Measurements from ENCODE around the gene ZNF593OS.

Gene ZNF593OS

GRCh38 chr1:26191739-26192138, 20.1 kb upstream of the ZNF593OS start:
- Mint-ChIP-seq H3K27me3 (ENCODE audit: low read depth) (no peaks in the 10 kb centered on the region), H3K36me3 (ENCODE audit: low read depth) (no peaks in the 10 kb centered on the region), H3K27ac (peak overlapping the region; percentile 52), H3K4me3 (peak overlapping the region; percentile 44), H3K9me3 (no peaks in the 10 kb centered on the region), H3K4me1 (ENCODE audit: low read depth) (peaks cover 15% of the 10 kb centered on the region)
- peak; percentile 29 for DNase-seq (ENCODE audit: low spot score)

- Mint-ChIP-seq H3K27ac (peak within 1 kb of the TSS; percentile 52), H3K36me3 (ENCODE audit: low read depth) (no peaks in the 10 kb centered on the region), H3K27me3 (ENCODE audit: low read depth) (no peaks in the 10 kb centered on the region), H3K4me1 (ENCODE audit: low read depth) (peaks cover 15% of the 10 kb centered on the region), H3K4me3 (no peak within 1 kb of the TSS), H3K9me3 (no peaks in the 10 kb centered on the region)
- DNase-seq (ENCODE audit: low spot score): no peak
Measured at GRCh38 chr1:26190373-26190987, 18.8 kb upstream of the ZNF593OS start, which contains the start of gene CATSPER4. TSS of gene CATSPER4 (plus strand) at chr1:26190602. CDS start at chr1:26190628, 26 bp downstream.

GRCh38 chr1:26189751-26190275, 18.2 kb upstream of the ZNF593OS start:
- H3K27me3 Mint-ChIP-seq (ENCODE audit: low read depth): no peaks in the 10 kb centered on the region
- H3K27ac Mint-ChIP-seq: no peak overlapping the region
- H3K4me3 Mint-ChIP-seq: no peak overlapping the region
- no peaks in the 10 kb centered on the region for H3K36me3 Mint-ChIP-seq (ENCODE audit: low read depth)
- H3K4me1 Mint-ChIP-seq (ENCODE audit: low read depth): peaks cover 15% of the 10 kb centered on the region
- H3K9me3 Mint-ChIP-seq: no peaks in the 10 kb centered on the region
- DNase-seq (ENCODE audit: low spot score): no peak

GRCh38 chr1:26189331-26189730, 17.7 kb upstream of the ZNF593OS start:
- Mint-ChIP-seq H3K36me3 (ENCODE audit: low read depth) (no peaks in the 10 kb centered on the region), H3K4me1 (ENCODE audit: low read depth) (peaks cover 15% of the 10 kb centered on the region), H3K9me3 (no peaks in the 10 kb centered on the region), H3K27me3 (ENCODE audit: low read depth) (no peaks in the 10 kb centered on the region), H3K4me3 (no peak overlapping the region), H3K27ac (no peak overlapping the region)
- DNase-seq (ENCODE audit: low spot score): no peak

GRCh38 chr1:26188477-26188876, 16.8 kb upstream of the ZNF593OS start:
- no peaks in the 10 kb centered on the region for H3K27me3 Mint-ChIP-seq (ENCODE audit: low read depth)
- no peaks in the 10 kb centered on the region for H3K36me3 Mint-ChIP-seq (ENCODE audit: low read depth)
- H3K27ac Mint-ChIP-seq: no peak overlapping the region
- no peaks in the 10 kb centered on the region for H3K9me3 Mint-ChIP-seq
- H3K4me3 Mint-ChIP-seq: no peak overlapping the region
- peaks cover 11% of the 10 kb centered on the region for H3K4me1 Mint-ChIP-seq (ENCODE audit: low read depth)
- DNase-seq (ENCODE audit: low spot score): no peak

- H3K36me3 Mint-ChIP-seq (ENCODE audit: low read depth): no peaks in the 10 kb centered on the region
- H3K27ac Mint-ChIP-seq: no peak overlapping the region
- no peaks in the 10 kb centered on the region for H3K27me3 Mint-ChIP-seq (ENCODE audit: low read depth)
- no peaks in the 10 kb centered on the region for H3K9me3 Mint-ChIP-seq
- H3K4me3 Mint-ChIP-seq: no peak overlapping the region
- DNase-seq (ENCODE audit: low spot score): no peak
- peaks cover 10% of the 10 kb centered on the region for H3K4me1 Mint-ChIP-seq (ENCODE audit: low read depth)
Measured at GRCh38 chr1:26187882-26188281, 16.2 kb upstream of the ZNF593OS start.

- Mint-ChIP-seq H3K4me1 (ENCODE audit: low read depth) (no peaks in the 10 kb centered on the region), H3K27ac (no peak overlapping the region), H3K4me3 (no peak overlapping the region), H3K9me3 (no peaks in the 10 kb centered on the region), H3K36me3 (ENCODE audit: low read depth) (no peaks in the 10 kb centered on the region), H3K27me3 (ENCODE audit: low read depth) (no peaks in the 10 kb centered on the region)
- no peak for DNase-seq (ENCODE audit: low spot score)
Measured at GRCh38 chr1:26184883-26185282, 13.3 kb upstream of the ZNF593OS start.

GRCh38 chr1:26184086-26184485, 12.5 kb upstream of the ZNF593OS start:
- H3K27ac Mint-ChIP-seq: no peak overlapping the region

GRCh38 chr1:26182383-26182696, 10.7 kb upstream of the ZNF593OS start:
- DNase-seq (ENCODE audit: low spot score): no peak

More at GRCh38 chr1:26184086-26184485, 12.5 kb upstream of the ZNF593OS start:
- Mint-ChIP-seq H3K36me3 (ENCODE audit: low read depth) (no peaks in the 10 kb centered on the region), H3K9me3 (no peaks in the 10 kb centered on the region), H3K4me1 (ENCODE audit: low read depth) (no peaks in the 10 kb centered on the region), H3K4me3 (no peak overlapping the region), H3K27me3 (ENCODE audit: low read depth) (no peaks in the 10 kb centered on the region)
- DNase-seq (ENCODE audit: low spot score): no peak

GRCh38 chr1:26181586-26182382, 10.2 kb upstream of the ZNF593OS start:
- Mint-ChIP-seq H3K4me3 (no peak overlapping the region), H3K36me3 (ENCODE audit: low read depth) (no peaks in the 10 kb centered on the region), H3K9me3 (no peaks in the 10 kb centered on the region), H3K27ac (no peak overlapping the region), H3K27me3 (ENCODE audit: low read depth) (no peaks in the 10 kb centered on the region), H3K4me1 (ENCODE audit: low read depth) (no peaks in the 10 kb centered on the region)
- no peak for DNase-seq (ENCODE audit: low spot score)

More at GRCh38 chr1:26182383-26182696, 10.7 kb upstream of the ZNF593OS start:
- H3K4me3 Mint-ChIP-seq: no peak overlapping the region
- no peaks in the 10 kb centered on the region for H3K27me3 Mint-ChIP-seq (ENCODE audit: low read depth)
- no peaks in the 10 kb centered on the region for H3K36me3 Mint-ChIP-seq (ENCODE audit: low read depth)
- no peaks in the 10 kb centered on the region for H3K9me3 Mint-ChIP-seq
- no peaks in the 10 kb centered on the region for H3K4me1 Mint-ChIP-seq (ENCODE audit: low read depth)
- no peak overlapping the region for H3K27ac Mint-ChIP-seq

- Mint-ChIP-seq H3K27ac (no peak overlapping the region), H3K4me3 (no peak overlapping the region), H3K4me1 (ENCODE audit: low read depth) (no peaks in the 10 kb centered on the region), H3K9me3 (no peaks in the 10 kb centered on the region), H3K36me3 (ENCODE audit: low read depth) (no peaks in the 10 kb centered on the region), H3K27me3 (ENCODE audit: low read depth) (no peaks in the 10 kb centered on the region)
- no peak for DNase-seq (ENCODE audit: low spot score)
Measured at GRCh38 chr1:26180010-26180506, 8.4 kb upstream of the ZNF593OS start.

GRCh38 chr1:26177182-26177684, 5.6 kb upstream of the ZNF593OS start, which contains the start of gene CNKSR1:
TSS of gene CNKSR1 (plus strand) at chr1:26177491. CDS start at chr1:26177548, 57 bp downstream.
- peak within 1 kb of the TSS; percentile 59 for H3K4me3 Mint-ChIP-seq

GRCh38 chr1:26175346-26175745, 3.7 kb upstream of the ZNF593OS start:
- Mint-ChIP-seq H3K27ac (no peak overlapping the region), H3K4me1 (ENCODE audit: low read depth) (peaks cover 2% of the 10 kb centered on the region), H3K36me3 (ENCODE audit: low read depth) (no peaks in the 10 kb centered on the region), H3K4me3 (no peak overlapping the region), H3K27me3 (ENCODE audit: low read depth) (no peaks in the 10 kb centered on the region), H3K9me3 (no peaks in the 10 kb centered on the region)
- no peak for DNase-seq (ENCODE audit: low spot score)

More at GRCh38 chr1:26177182-26177684, 5.6 kb upstream of the ZNF593OS start, which contains the start of gene CNKSR1:
- DNase-seq (ENCODE audit: low spot score): no peak
- Mint-ChIP-seq H3K4me1 (ENCODE audit: low read depth) (no peaks in the 10 kb centered on the region), H3K9me3 (no peaks in the 10 kb centered on the region), H3K27ac (no peak within 1 kb of the TSS), H3K27me3 (ENCODE audit: low read depth) (no peaks in the 10 kb centered on the region), H3K36me3 (ENCODE audit: low read depth) (no peaks in the 10 kb centered on the region)

GRCh38 chr1:26170472-26170821, 1.2 kb downstream of the ZNF593OS start:
- peak overlapping the region; percentile 90 for H3K4me3 Mint-ChIP-seq
- H3K9me3 Mint-ChIP-seq: no peaks in the 10 kb centered on the region
- H3K4me1 Mint-ChIP-seq (ENCODE audit: low read depth): peaks cover 15% of the 10 kb centered on the region
- peaks cover 12% of the 10 kb centered on the region for H3K27me3 Mint-ChIP-seq (ENCODE audit: low read depth)
- no peak for DNase-seq (ENCODE audit: low spot score)
- no peaks in the 10 kb centered on the region for H3K36me3 Mint-ChIP-seq (ENCODE audit: low read depth)
- H3K27ac Mint-ChIP-seq: peak overlapping the region; percentile 86
